Kidney (tissue), 14 donors: ENCODE data around the gene SMCO2. TPM values are rescaled to one million over a fixed set of nuclear protein-coding genes. Genes with fewer than 3 reads are reported as not detected.

Experiments
- DNase-seq, 5 donors: peaks; one replicate each; pipeline ENCODE4 v3.0.0-alpha.2; 2013 to 2020
- FAIRE-seq: peaks from 2 replicates; lab custom pipeline; 2012; peaks lifted over from hg19 to GRCh38; lab: Jason Lieb, UNC
- H3K27ac ChIP-seq, 2 donors: one replicate each; pipeline ENCODE4 v1.7.0; 2013; ENCODE audit warnings: low read depth in 2 of 2, low read length in 2 of 2, inconsistent platforms in 1 of 2
- H3K27me3 ChIP-seq: one replicate; pipeline ENCODE4 v1.7.1; 2013; ENCODE audit warnings: low read length, inconsistent platforms; ENCODE audit not compliant: control insufficient read depth, insufficient read depth
- H3K36me3 ChIP-seq, 3 donors: one replicate each; pipeline versions ENCODE4 v1.7.0 to v1.7.1; 2013; ENCODE audit warnings: low read length in 3 of 3, control low read depth in 1 of 3, inconsistent platforms in 1 of 3; ENCODE audit not compliant: insufficient read depth in 3 of 3, control insufficient read depth in 2 of 3
- H3K4me1 ChIP-seq, 3 donors: one replicate each; pipeline versions ENCODE4 v1.7.0 to v1.7.1; 2013; ENCODE audit warnings: low read length in 3 of 3, inconsistent platforms in 1 of 3, low read depth in 1 of 3; ENCODE audit not compliant: control insufficient read depth in 2 of 3, insufficient read depth in 2 of 3
- H3K4me3 ChIP-seq, 3 donors: one replicate each; pipeline versions ENCODE4 v1.7.0 to v1.8.1; 2013; ENCODE audit warnings: low read length in 3 of 3, control low read depth in 1 of 3, inconsistent platforms in 1 of 3
- H3K9ac ChIP-seq, 3 donors: one replicate each; pipeline versions ENCODE4 v1.7.0 to v1.7.1; 2013; ENCODE audit warnings: low read length in 3 of 3, control low read depth in 1 of 3, inconsistent platforms in 1 of 3
- H3K9me3 ChIP-seq, 3 donors: one replicate each; pipeline versions ENCODE4 v1.7.0 to v1.7.1; 2013; ENCODE audit warnings: low read length in 3 of 3, control low read depth in 1 of 3, inconsistent platforms in 1 of 3; ENCODE audit not compliant: control insufficient read depth in 2 of 3, insufficient read depth in 1 of 3
- CTCF ChIP-seq: IDR thresholded peaks from 3 replicates; pipeline ENCODE4 v1.5.1; 2012; ENCODE audit warnings: mild to moderate bottlenecking, moderate library complexity, borderline replicate concordance; ENCODE audit not compliant: insufficient read depth; ENCODE audit errors: extremely low read depth
- intact Hi-C: fragments of 100-400 bp; cut with DNase I; formaldehyde crosslinking; loops from one replicate; pipeline ENCODE4 v1.11.1; 2022
- polyA plus RNA-seq: library from polyadenylated mRNA; stranded (reverse); fragments of 350-450 nt; fragmentation: Illumina TruSeq; extraction: RNeasy Lipid Tissue Mini Kit (QIAGEN cat#74804); gene quantifications from one replicate; pipeline ENCODE4 v1.2.3, GENCODE V29; 2014; ENCODE audit warnings: low read depth, low replicate concordance; ENCODE audit not compliant: insufficient read depth
- total RNA-seq: library from RNA; stranded (reverse); fragmentation: NEBNext Ultra II Directional; extraction: Animal tissue kit (Norgen Biotek cat#: 25700); gene quantifications from one replicate; pipeline ENCODE4 v1.2.1, GENCODE V29; 2021
- donor health status: control.
- donor health status: control.
- donor health status: control.
- donor health status: control.
- donor health status: control.
- donor health status: DM: yes; HTN: yes; CAD: no.
- donor health status: Normal renal cell carcinoma (clear cell type).

SMCO2 gene
- total and polyA plus RNA-seq, 2 donors from 2014 or later = 0.38 TPM; not detected in 1

GRCh38 chr12:27545665-27546064 lies 99.1 kb downstream of the SMCO2 start:
- FAIRE-seq = no peak
- no peaks in the 10 kb centered on the region for H3K9me3 ChIP-seq
- H3K27ac ChIP-seq = no peak overlapping the region

GRCh38 chr12:27547592-27547991 lies 101.1 kb downstream of the SMCO2 start:
- Histone ChIP-seq H3K27ac (no peak overlapping the region), H3K27me3 (no peaks in the 10 kb centered on the region), H3K9ac (no peak overlapping the region), H3K9me3 (no peaks in the 10 kb centered on the region), H3K4me1 (peaks cover 6 to 25% (median 24%) of the 10 kb centered on the region in 3 donors), H3K36me3 (no peaks in the 10 kb centered on the region), H3K4me3 (no peak overlapping the region)
- intact Hi-C loops = no loop called here
- DNase-seq = no peak
- TF ChIP-seq CTCF = no peak
- FAIRE-seq = no peak

More at GRCh38 chr12:27545665-27546064, 99.1 kb downstream of the SMCO2 start:
- intact Hi-C loops = no loop called here
- no peak overlapping the region for H3K4me3 ChIP-seq
- no peak for DNase-seq
- no peak for TF ChIP-seq CTCF
- peaks cover 6 to 19% (median 18%) of the 10 kb centered on the region in 3 donors for H3K4me1 ChIP-seq
- H3K27me3 ChIP-seq = no peaks in the 10 kb centered on the region
- no peaks in the 10 kb centered on the region for H3K36me3 ChIP-seq
- H3K9ac ChIP-seq = no peak overlapping the region

- H3K9me3 ChIP-seq = no peaks in the 10 kb centered on the region
- H3K9ac ChIP-seq = peak overlapping the region in 1 of 3 donors; percentile 22
- H3K27ac ChIP-seq = peak overlapping the region in 1 of 2 donors; percentile 80
- FAIRE-seq (no peak), DNase-seq (no peak)
- no peak for TF ChIP-seq CTCF
- no peaks in the 10 kb centered on the region for H3K27me3 ChIP-seq
- intact Hi-C loops = no loop called here
- H3K4me3 ChIP-seq = peak overlapping the region in 1 of 3 donors; percentile 53
- no peaks in the 10 kb centered on the region for H3K36me3 ChIP-seq
- peaks cover 6 to 32% (median 26%) of the 10 kb centered on the region in 3 donors for H3K4me1 ChIP-seq
Observed at GRCh38 chr12:27548301-27549199, 102.0 kb downstream of the SMCO2 start.
